HepG2 (cell line): ENCODE data around the gene P4HB. TPM values are rescaled to one million over a fixed set of nuclear protein-coding genes. Genes with fewer than 3 reads are reported as not detected.
A peak's percentile ranks its signal among the peaks of the same experiment; 100 is the strongest.

Source experiments
- ATF1 ChIP-seq: IDR thresholded peaks from 2 replicates; pipeline ENCODE4 v1.6.1; 2016; ENCODE audit warnings: mild to moderate bottlenecking, control low read depth
- CENPT ChIP-seq: sonication (generic); formaldehyde crosslinking; IDR thresholded peaks from 2 replicates; pipeline ENCODE4 v1.8.0; 2022; ENCODE audit warnings: low read depth, mild to moderate bottlenecking, moderate library complexity, missing genetic modification reagents
- E2F1 ChIP-seq: sonication (generic); formaldehyde crosslinking; IDR thresholded peaks from 2 replicates; pipeline ENCODE4 v1.5.0; 2020; ENCODE audit warnings: missing genetic modification reagents
- FOXA3 ChIP-seq: IDR thresholded peaks from 2 replicates; pipeline ENCODE4 v1.6.1; 2016; ENCODE audit warnings: missing genetic modification reagents, missing compliant biosample characterization
- HOXA9 ChIP-seq: sonication (generic); formaldehyde crosslinking; IDR thresholded peaks from 2 replicates; pipeline ENCODE4 v1.8.1; 2022; ENCODE audit warnings: missing genetic modification reagents, mild to moderate bottlenecking, moderate library complexity, borderline replicate concordance
- NKX3-1 ChIP-seq: sonication (generic); formaldehyde crosslinking; IDR thresholded peaks from 2 replicates; pipeline ENCODE4 v1.5.0; 2020; ENCODE audit warnings: missing genetic modification reagents
- NRL ChIP-seq: sonication (generic); formaldehyde crosslinking; IDR thresholded peaks from 2 replicates; pipeline ENCODE4 v1.5.0; 2020; ENCODE audit warnings: missing genetic modification reagents, mild to moderate bottlenecking, moderate library complexity, borderline replicate concordance
- SP4 ChIP-seq: sonication (generic); formaldehyde crosslinking; IDR thresholded peaks from 2 replicates; pipeline ENCODE4 v1.8.1; 2023; ENCODE audit warnings: mild to moderate bottlenecking, missing genetic modification reagents
- TMF1 ChIP-seq: sonication (generic); formaldehyde crosslinking; IDR thresholded peaks from 2 replicates; pipeline ENCODE4 v1.8.1; 2022; ENCODE audit warnings: low read depth, missing genetic modification reagents
- TP53 ChIP-seq: sonication (generic); formaldehyde crosslinking; conservative IDR thresholded peaks from 2 replicates; pipeline ENCODE4 v1.4.0; 2020; ENCODE audit warnings: missing genetic modification reagents
- ZFY ChIP-seq: sonication (generic); formaldehyde crosslinking; IDR thresholded peaks from 2 replicates; pipeline ENCODE4 v1.4.0; 2020; ENCODE audit warnings: missing genetic modification reagents
- ZGPAT ChIP-seq: IDR thresholded peaks from 2 replicates; pipeline ENCODE4 v1.6.1; 2016; ENCODE audit warnings: mild to moderate bottlenecking
- ZMAT3 ChIP-seq: sonication (generic); formaldehyde crosslinking; conservative IDR thresholded peaks from 2 replicates; pipeline ENCODE4 v1.7.0; 2021; ENCODE audit warnings: missing genetic modification reagents
- ZNF446 ChIP-seq: sonication (generic); formaldehyde crosslinking; IDR thresholded peaks from 2 replicates; pipeline ENCODE4 v1.5.0; 2020; ENCODE audit warnings: mild to moderate bottlenecking, missing genetic modification reagents
- ZNF616 ChIP-seq: sonication (generic); formaldehyde crosslinking; IDR thresholded peaks from 2 replicates; pipeline ENCODE4 v1.5.0; 2020; ENCODE audit warnings: low read depth, mild to moderate bottlenecking, missing genetic modification reagents
- polyA plus RNA-seq, 8 experiments: library from polyadenylated mRNA; depleted of rRNA in 3 of 8; stranded (reverse) in 7 of 8; unstranded in 1 of 8; fragments of >200 nt; fragmentation: Illumina TruSeq in 4 of 8; extraction: Trizol in 4 of 8; gene quantifications; 2 replicates each; pipeline versions ENCODE4 v1.2.1 to v1.2.3, GENCODE V29; 2011 to 2016; ENCODE audit warnings: low read depth in 4 of 8, missing spikeins in 1 of 8, mixed read lengths in 1 of 8; ENCODE audit not compliant: insufficient read depth in 1 of 8
- total RNA-seq, 5 experiments: library from RNA; depleted of rRNA; stranded (reverse); fragments of >200 nt; fragmentation: Illumina TruSeq; extraction: Trizol; gene quantifications; 2 replicates each; pipeline ENCODE4 v1.2.3, GENCODE V29; 2016; ENCODE audit warnings: low read depth in 1 of 5
- TF ChIP-seq, protein P1 (sequence below): sonication (generic); formaldehyde crosslinking; IDR thresholded peaks from 2 replicates; pipeline ENCODE4 v1.9.0; 2022; ENCODE audit warnings: low read depth, missing genetic modification reagents
- TF ChIP-seq, protein P2 (sequence below): sonication (generic); formaldehyde crosslinking; IDR thresholded peaks from 2 replicates; pipeline ENCODE4 v1.4.0; 2020; ENCODE audit warnings: missing genetic modification reagents
- TF ChIP-seq, protein P3 (sequence below): IDR thresholded peaks from 2 replicates; pipeline ENCODE4 v1.6.1; 2012; ENCODE audit warnings: inconsistent platforms

P4HB gene
- total and polyA plus RNA-seq, 2 of the 13 experiments (the other 11 are each of a cell fraction or from before 2014, with no cell fraction given), result 185 to 782 TPM

- TF ChIP-seq TP53 (CRISPR knock-in tag) (0 out of 2 replicates have a peak, but pooled peaks have one; percentile 18), ZMAT3 (CRISPR knock-in tag) (peak; percentile 41; the same call in 1 of the 2 replicates), CENPT (CRISPR knock-in tag) (no peak), FOXA3 (CRISPR knock-in tag) (no peak; the same call in 1 of the 2 replicates), E2F1 (CRISPR knock-in tag) (peak; percentile 3; the same call in 1 of the 2 replicates), ATF1 (CRISPR knock-in tag) (no peak), HOXA9 (CRISPR knock-in tag) (peak; percentile 87), ZGPAT (CRISPR knock-in tag) (peak; percentile 27; the same call in 1 of the 2 replicates), TMF1 (CRISPR knock-in tag) (peak; percentile 36; the same call in 1 of the 2 replicates), SP4 (CRISPR knock-in tag) (0 out of 2 replicates have a peak, but pooled peaks have one; percentile 3), NKX3-1 (peak; percentile 77; the same call in 1 of the 2 replicates), ZNF616 (CRISPR knock-in tag) (peak; percentile 25; the same call in 1 of the 2 replicates), ZNF446 (CRISPR knock-in tag) (peak; percentile 91), ZFY (CRISPR knock-in tag) (peak; percentile 49), NRL (no peak)
- TF ChIP-seq, protein P1, sequence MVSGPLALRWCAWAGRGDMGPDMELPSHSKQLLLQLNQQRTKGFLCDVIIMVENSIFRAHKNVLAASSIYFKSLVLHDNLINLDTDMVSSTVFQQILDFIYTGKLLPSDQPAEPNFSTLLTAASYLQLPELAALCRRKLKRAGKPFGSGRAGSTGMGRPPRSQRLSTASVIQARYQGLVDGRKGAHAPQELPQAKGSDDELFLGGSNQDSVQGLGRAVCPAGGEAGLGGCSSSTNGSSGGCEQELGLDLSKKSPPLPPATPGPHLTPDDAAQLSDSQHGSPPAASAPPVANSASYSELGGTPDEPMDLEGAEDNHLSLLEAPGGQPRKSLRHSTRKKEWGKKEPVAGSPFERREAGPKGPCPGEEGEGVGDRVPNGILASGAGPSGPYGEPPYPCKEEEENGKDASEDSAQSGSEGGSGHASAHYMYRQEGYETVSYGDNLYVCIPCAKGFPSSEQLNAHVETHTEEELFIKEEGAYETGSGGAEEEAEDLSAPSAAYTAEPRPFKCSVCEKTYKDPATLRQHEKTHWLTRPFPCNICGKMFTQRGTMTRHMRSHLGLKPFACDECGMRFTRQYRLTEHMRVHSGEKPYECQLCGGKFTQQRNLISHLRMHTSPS (CRISPR knock-in tag), result peak; percentile 40; the same call in 1 of the 2 replicates
- TF ChIP-seq, protein P2, sequence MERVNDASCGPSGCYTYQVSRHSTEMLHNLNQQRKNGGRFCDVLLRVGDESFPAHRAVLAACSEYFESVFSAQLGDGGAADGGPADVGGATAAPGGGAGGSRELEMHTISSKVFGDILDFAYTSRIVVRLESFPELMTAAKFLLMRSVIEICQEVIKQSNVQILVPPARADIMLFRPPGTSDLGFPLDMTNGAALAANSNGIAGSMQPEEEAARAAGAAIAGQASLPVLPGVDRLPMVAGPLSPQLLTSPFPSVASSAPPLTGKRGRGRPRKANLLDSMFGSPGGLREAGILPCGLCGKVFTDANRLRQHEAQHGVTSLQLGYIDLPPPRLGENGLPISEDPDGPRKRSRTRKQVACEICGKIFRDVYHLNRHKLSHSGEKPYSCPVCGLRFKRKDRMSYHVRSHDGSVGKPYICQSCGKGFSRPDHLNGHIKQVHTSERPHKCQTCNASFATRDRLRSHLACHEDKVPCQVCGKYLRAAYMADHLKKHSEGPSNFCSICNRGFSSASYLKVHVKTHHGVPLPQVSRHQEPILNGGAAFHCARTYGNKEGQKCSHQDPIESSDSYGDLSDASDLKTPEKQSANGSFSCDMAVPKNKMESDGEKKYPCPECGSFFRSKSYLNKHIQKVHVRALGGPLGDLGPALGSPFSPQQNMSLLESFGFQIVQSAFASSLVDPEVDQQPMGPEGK (CRISPR knock-in tag), result no peak
- TF ChIP-seq, protein P3, sequence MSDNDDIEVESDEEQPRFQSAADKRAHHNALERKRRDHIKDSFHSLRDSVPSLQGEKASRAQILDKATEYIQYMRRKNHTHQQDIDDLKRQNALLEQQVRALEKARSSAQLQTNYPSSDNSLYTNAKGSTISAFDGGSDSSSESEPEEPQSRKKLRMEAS, result peak; percentile 53
- TF ChIP-seq, all 625 proteins: peak for 111
Measured at GRCh38 chr17:81902023-81902652, 41.8 kb upstream of the P4HB start, which contains the start of gene NPB (continued).
